Measurements from ENCODE around the gene RAET1G.
"Not testable (repeated sequence)": the region's sequence is repeated elsewhere in the genome, so short reads cannot be mapped to it uniquely, and the experiment has no call there.

Gene RAET1G

GRCh38 chr6:149933036-149933435, 10.1 kb upstream of the RAET1G start:
- no peak for DNase-seq

- DNase-seq = no peak
Measured at GRCh38 chr6:149931501-149931900, 8.6 kb upstream of the RAET1G start.

GRCh38 chr6:149929422-149929821, 6.5 kb upstream of the RAET1G start:
- no peak for DNase-seq

- DNase-seq = not testable (repeated sequence)
Measured at GRCh38 chr6:149927025-149927424, 4.1 kb upstream of the RAET1G start.

GRCh38 chr6:149925974-149926777, 3.3 kb upstream of the RAET1G start:
- peak; percentile 65 for DNase-seq

GRCh38 chr6:149925253-149925973, 2.5 kb upstream of the RAET1G start:
- DNase-seq = no peak

- no peak for DNase-seq
Measured at GRCh38 chr6:149924933-149925252, 2.0 kb upstream of the RAET1G start.

- DNase-seq = no peak
Measured at GRCh38 chr6:149924206-149924932, 1.4 kb upstream of the RAET1G start.

- DNase-seq = no peak
Measured at GRCh38 chr6:149923327-149923986, 536 bp upstream of the RAET1G start.

- not testable (repeated sequence) for DNase-seq
Measured at GRCh38 chr6:149922091-149922490, 830 bp downstream of the RAET1G start.

- DNase-seq = no peak
Measured at GRCh38 chr6:149921361-149921760, 1.6 kb downstream of the RAET1G start.

- no peak for DNase-seq
Measured at GRCh38 chr6:149919834-149920225, 3.1 kb downstream of the RAET1G start.

GRCh38 chr6:149919126-149919833, 3.6 kb downstream of the RAET1G start:
- not testable (repeated sequence) for DNase-seq

- DNase-seq = no peak
Measured at GRCh38 chr6:149918151-149918905, 4.6 kb downstream of the RAET1G start.

- DNase-seq = no peak
Measured at GRCh38 chr6:149917679-149918078, 5.2 kb downstream of the RAET1G start.

- DNase-seq = no peak
Measured at GRCh38 chr6:149915970-149916865, 6.7 kb downstream of the RAET1G start.

GRCh38 chr6:149913540-149914240, 9.2 kb downstream of the RAET1G start:
- no peak for DNase-seq

GRCh38 chr6:149913085-149913484, 9.8 kb downstream of the RAET1G start:
- no peak for DNase-seq

- DNase-seq = not testable (repeated sequence)
Measured at GRCh38 chr6:149912680-149913079, 10.2 kb downstream of the RAET1G start.

- DNase-seq = no peak
Measured at GRCh38 chr6:149910721-149911151, 12.2 kb downstream of the RAET1G start.
